ENCODE measurements around the gene STK17B. TPM values are rescaled to one million over a fixed set of nuclear protein-coding genes. Genes with fewer than 3 reads are reported as not detected.

STK17B gene
- total RNA-seq, 1 experiment from 2014 or later = 16.9 TPM

- ChIA-PET RAD21 (ENCODE audit: low non-redundant PET in 1 of 2, low total read pairs in 2 of 2, uncharacterized antibody in 2 of 2, unreplicated experiment in 2 of 2) (no interaction called here), CTCF (no interaction called here), POLR2A (no interaction called here)
- Histone ChIP-seq H2AFZ (ENCODE audit: low read depth, low read length, poor library complexity, severe bottlenecking) (no peak overlapping the region), H4K20me1 (ENCODE audit: insufficient read depth) (no peaks in the 10 kb centered on the region), H3K9ac (ENCODE audit: low read length) (no peak overlapping the region), H3K79me2 (ENCODE audit: insufficient read depth, low read length) (peaks cover 14% of the 10 kb centered on the region), H3K27me3 (ENCODE audit: insufficient read depth, low read length) (0 out of 2 replicates have a peak, but pooled peaks cover 5% of the 10 kb centered on the region), H3K4me1 (ENCODE audit: control insufficient read depth in 1 of 2, insufficient read depth in 2 of 2, low read length in 2 of 2) (peaks cover 0 to 16% of the 10 kb centered on the region in 2 experiments; a peak in 3 of 4 replicates), H3K27ac (ENCODE audit: low read depth, low read length) (no peak overlapping the region), H3K4me2 (ENCODE audit: low read length) (no peak overlapping the region), H3K9me3 (ENCODE audit: control insufficient read depth in 1 of 2, insufficient read depth in 1 of 2, low read depth in 1 of 2, low read length in 2 of 2) (no peaks in the 10 kb centered on the region), H3K4me3 (replicated peaks in 1 of 2; ENCODE audit: low read depth in 1 of 2, low read length in 2 of 2) (no peak overlapping the region), H3K36me3 (ENCODE audit: control insufficient read depth in 1 of 2, insufficient read depth in 2 of 2, low read length in 2 of 2) (no peaks in the 10 kb centered on the region), H3K9me2 (ENCODE audit: insufficient read depth) (no peaks in the 10 kb centered on the region)
- no peak for TF ChIP-seq SIN3A (IDR thresholded peaks at IDR 0.05; ENCODE audit: low read depth)
- TF ChIP-seq CTCF (IDR thresholded peaks at IDR 0.05 in 2 of 3, conservative IDR thresholded peaks at IDR 0.05 in 1 of 3; ENCODE audit: borderline replicate concordance in 1 of 3, insufficient read depth in 1 of 3, low read depth in 2 of 3, low read length in 2 of 3) = no peak
- no peak for TF ChIP-seq REST (IDR thresholded peaks at IDR 0.05; ENCODE audit: low read depth)
- no peak for TF ChIP-seq EZH2 (IDR thresholded peaks at IDR 0.05)
- no peak for TF ChIP-seq JUND (IDR thresholded peaks at IDR 0.05)
- no peak for ATAC-seq
- intact Hi-C loops (cut with micrococcal nuclease) = no loop called here
- DNase-seq (ENCODE audit: low read depth, low spot score) = no peak
- BruUV-seq (replicated peaks) = no TSS peak
These were observed 3.0 kb upstream of the STK17B start for GRCh38 chr2:196174404-196174803.

All from HCT116 (cell line).